GM23338 (cell line): Measurements from ENCODE around the gene UROS. TPM values are rescaled to one million over a fixed set of nuclear protein-coding genes. Genes with fewer than 3 reads are reported as not detected.

Source experiments
- ATAC-seq: fragments of 200-7000 bp; cut with Tn5 transposase; 3 replicates; pipeline ENCODE4 v1.9.1; 2020
- DNase-seq: peaks from one replicate; pipeline ENCODE4 v3.0.0-alpha.2; 2015; ENCODE audit warnings: low spot score
- H2AFZ ChIP-seq: fragments of 200-600 bp; sonication (generic); 2 replicates; pipeline ENCODE4 v1.8.0; 2016; ENCODE audit warnings: antibody characterized with exemption, mild to moderate bottlenecking, moderate library complexity
- H3F3A ChIP-seq: fragments of 200-600 bp; sonication (generic); replicated peaks from 2 replicates; pipeline ENCODE4 v1.8.0; 2017; ENCODE audit warnings: antibody characterized with exemption, mixed run types, low read depth
- H3K27ac ChIP-seq: fragments of 200-600 bp; sonication (generic); 2 replicates; pipeline ENCODE4 v1.6.1; 2016; ENCODE audit warnings: low read depth
- H3K27me3 ChIP-seq: fragments of 200-600 bp; sonication (generic); 2 replicates; pipeline ENCODE4 v1.8.0; 2016; ENCODE audit warnings: mild to moderate bottlenecking, mixed run types, moderate library complexity; ENCODE audit not compliant: insufficient read depth
- H3K36me3 ChIP-seq: fragments of 200-600 bp; sonication (generic); 2 replicates; pipeline ENCODE4 v1.8.0; 2016; ENCODE audit warnings: mild to moderate bottlenecking; ENCODE audit not compliant: insufficient read depth
- H3K4me1 ChIP-seq: fragments of 200-600 bp; sonication (generic); 2 replicates; pipeline ENCODE4 v1.8.0; 2016; ENCODE audit warnings: mild to moderate bottlenecking, moderate library complexity; ENCODE audit not compliant: insufficient read depth
- H3K4me2 ChIP-seq: fragments of 200-600 bp; sonication (generic); 2 replicates; pipeline ENCODE4 v1.7.1; 2017; ENCODE audit warnings: mixed run types
- H3K4me3 ChIP-seq: fragments of 200-600 bp; sonication (generic); 2 replicates; pipeline ENCODE4 v1.6.1; 2016; ENCODE audit warnings: mixed run types
- H3K79me2 ChIP-seq: fragments of 200-600 bp; sonication (generic); replicated peaks from 2 replicates; pipeline ENCODE4 v1.8.0; 2017; ENCODE audit warnings: mild to moderate bottlenecking; ENCODE audit not compliant: insufficient read depth
- H3K9me2 ChIP-seq: fragments of 200-600 bp; sonication (generic); 2 replicates; pipeline ENCODE4 v1.8.0; 2017; ENCODE audit not compliant: insufficient read depth
- H4K20me1 ChIP-seq: fragments of 200-600 bp; sonication (generic); replicated peaks from 2 replicates; pipeline ENCODE4 v1.8.0; 2017; ENCODE audit warnings: mild to moderate bottlenecking; ENCODE audit not compliant: insufficient read depth
- H3K27ac Mint-ChIP-seq: 2 replicates; pipeline ENCODE4 v1.8.0; 2020; ENCODE audit warnings: inconsistent platforms, mild to moderate bottlenecking, moderate library complexity, mixed read lengths
- H3K27me3 Mint-ChIP-seq: 3 replicates; pipeline ENCODE4 v1.8.0; 2022; ENCODE audit warnings: low read depth, mild to moderate bottlenecking, moderate library complexity, mixed read lengths, inconsistent platforms; ENCODE audit not compliant: insufficient read depth, poor library complexity
- H3K36me3 Mint-ChIP-seq: 3 replicates; pipeline ENCODE4 v1.8.0; 2021; ENCODE audit warnings: low read depth, mild to moderate bottlenecking, inconsistent platforms, moderate library complexity, mixed read lengths
- H3K4me1 Mint-ChIP-seq: 3 replicates; pipeline ENCODE4 v1.8.0; 2020; ENCODE audit warnings: mild to moderate bottlenecking, inconsistent platforms, mixed read lengths
- H3K4me3 Mint-ChIP-seq: 3 replicates; pipeline ENCODE4 v1.8.0; 2021; ENCODE audit warnings: moderate library complexity, mild to moderate bottlenecking, inconsistent platforms, mixed read lengths
- H3K9me3 Mint-ChIP-seq: 3 replicates; pipeline ENCODE4 v1.8.0; 2020; ENCODE audit warnings: moderate library complexity, mild to moderate bottlenecking, inconsistent platforms, mixed read lengths
- CREB1 ChIP-seq: fragments of 250-450 bp; sonication (Bioruptor Pico); IDR thresholded peaks from 2 replicates; pipeline ENCODE4 v1.5.0; 2020; ENCODE audit warnings: low read depth, mild to moderate bottlenecking, moderate library complexity
- EZH2 ChIP-seq: fragments of 200-600 bp; sonication (generic); IDR thresholded peaks from one replicate; pipeline ENCODE4 v1.8.0; 2017; ENCODE audit warnings: antibody characterized with exemption, mild to moderate bottlenecking, low read depth; ENCODE audit not compliant: unreplicated experiment
- EZH2phosphoT487 ChIP-seq: fragments of 200-600 bp; sonication (generic); IDR thresholded peaks from one replicate; pipeline ENCODE4 v1.8.1; 2018; ENCODE audit warnings: antibody characterized with exemption; ENCODE audit not compliant: unreplicated experiment
- NANOG ChIP-seq: IDR thresholded peaks from 2 replicates; pipeline ENCODE4 v1.6.1; 2016; ENCODE audit warnings: antibody characterized with exemption, borderline replicate concordance
- POLR2AphosphoS5 ChIP-seq: IDR thresholded peaks from 2 replicates; pipeline ENCODE4 v1.6.1; 2016; ENCODE audit warnings: antibody characterized with exemption, low read depth
- ZNF114 ChIP-seq: fragments of 250-450 bp; sonication (Bioruptor Pico); IDR thresholded peaks from 2 replicates; pipeline ENCODE4 v1.5.0; 2020; ENCODE audit warnings: mild to moderate bottlenecking, moderate library complexity
- ZNF331 ChIP-seq: fragments of 250-450 bp; sonication (Bioruptor Pico); IDR thresholded peaks from 2 replicates; pipeline ENCODE4 v1.5.0; 2020; ENCODE audit warnings: low read depth, mild to moderate bottlenecking, moderate library complexity
- polyA plus RNA-seq: library from polyadenylated mRNA; unstranded; fragments of >200 nt; fragmentation: Nextera tagmentation; extraction: Ambion mirVana; gene quantifications from 2 replicates; pipeline ENCODE4 v1.2.1, GENCODE V29; 2016
- total RNA-seq: library from RNA; depleted of rRNA; stranded (reverse); fragments of >200 nt; shearing (Covaris generic); gene quantifications from 2 replicates; pipeline ENCODE4 v1.2.3, GENCODE V29; 2014
- TF ChIP-seq, protein P1 (sequence below), 2 experiments: fragments of 200-600 bp in 1 of 2; sonication (generic) in 1 of 2; conservative IDR thresholded peaks; 2 replicates each; pipeline versions ENCODE4 v1.5.1 to v1.6.1; 2016 to 2017; ENCODE audit warnings: antibody characterized with exemption in 2 of 2, low read depth in 2 of 2, mild to moderate bottlenecking in 2 of 2, moderate library complexity in 1 of 2
- TF ChIP-seq, protein P2 (sequence below): IDR thresholded peaks from 2 replicates; pipeline ENCODE4 v1.6.1; 2016; ENCODE audit warnings: antibody characterized with exemption
- TF ChIP-seq, protein P3 (sequence below): fragments of 250-450 bp; sonication (Bioruptor Pico); IDR thresholded peaks from 2 replicates; pipeline ENCODE4 v1.5.0; 2020; ENCODE audit warnings: mild to moderate bottlenecking, moderate library complexity

Gene UROS
- total and polyA plus RNA-seq, 2 experiments from 2014 or later: 41.3 to 43.4 TPM

DNA sequence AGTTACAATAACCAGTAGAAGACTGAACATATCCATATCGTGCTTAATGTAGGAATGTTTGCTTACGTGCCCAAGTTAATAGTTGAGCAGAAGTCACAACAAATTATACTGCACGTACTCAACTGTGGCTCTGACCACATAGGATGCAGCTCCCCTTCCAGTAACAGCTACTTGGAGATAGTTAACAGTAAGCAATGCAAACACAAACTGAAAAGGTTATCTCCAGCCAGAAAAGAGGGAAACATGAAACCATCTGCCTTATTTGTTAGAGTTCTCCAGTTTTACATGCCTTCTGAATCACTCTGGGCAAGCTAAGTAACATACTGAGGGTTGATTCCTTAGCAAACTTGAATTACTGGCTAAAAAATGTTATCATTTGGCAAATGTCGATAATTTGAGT is 48.3 kb upstream of the UROS start:
- Mint-ChIP-seq H3K4me3 (no peak overlapping the region), H3K27me3 (no peaks in the 10 kb centered on the region), H3K36me3 (peaks cover 29% of the 10 kb centered on the region), H3K4me1 (no peaks in the 10 kb centered on the region; the same call in 2 of the 3 replicates), H3K27ac (no peak overlapping the region), H3K9me3 (peaks cover 19% of the 10 kb centered on the region)
- Histone ChIP-seq H3K79me2 (no peaks in the 10 kb centered on the region), H3K4me3 (no peak overlapping the region), H2AFZ (no peak overlapping the region), H3K27me3 (no peaks in the 10 kb centered on the region), H3K36me3 (peaks cover 8% of the 10 kb centered on the region; the same call in 1 of the 2 replicates), H3K4me1 (no peaks in the 10 kb centered on the region), H3K9me2 (no peaks in the 10 kb centered on the region), H3K4me2 (no peak overlapping the region), H3K27ac (no peak overlapping the region), H3F3A (no peaks in the 10 kb centered on the region), H4K20me1 (no peaks in the 10 kb centered on the region)
- TF ChIP-seq ZNF114 (CRISPR knock-in tag) (no peak), POLR2AphosphoS5 (no peak), EZH2 (no peak), ZNF331 (CRISPR knock-in tag) (no peak), NANOG (no peak), CREB1 (CRISPR knock-in tag) (no peak), EZH2phosphoT487 (no peak)
- TF ChIP-seq, protein P1, sequence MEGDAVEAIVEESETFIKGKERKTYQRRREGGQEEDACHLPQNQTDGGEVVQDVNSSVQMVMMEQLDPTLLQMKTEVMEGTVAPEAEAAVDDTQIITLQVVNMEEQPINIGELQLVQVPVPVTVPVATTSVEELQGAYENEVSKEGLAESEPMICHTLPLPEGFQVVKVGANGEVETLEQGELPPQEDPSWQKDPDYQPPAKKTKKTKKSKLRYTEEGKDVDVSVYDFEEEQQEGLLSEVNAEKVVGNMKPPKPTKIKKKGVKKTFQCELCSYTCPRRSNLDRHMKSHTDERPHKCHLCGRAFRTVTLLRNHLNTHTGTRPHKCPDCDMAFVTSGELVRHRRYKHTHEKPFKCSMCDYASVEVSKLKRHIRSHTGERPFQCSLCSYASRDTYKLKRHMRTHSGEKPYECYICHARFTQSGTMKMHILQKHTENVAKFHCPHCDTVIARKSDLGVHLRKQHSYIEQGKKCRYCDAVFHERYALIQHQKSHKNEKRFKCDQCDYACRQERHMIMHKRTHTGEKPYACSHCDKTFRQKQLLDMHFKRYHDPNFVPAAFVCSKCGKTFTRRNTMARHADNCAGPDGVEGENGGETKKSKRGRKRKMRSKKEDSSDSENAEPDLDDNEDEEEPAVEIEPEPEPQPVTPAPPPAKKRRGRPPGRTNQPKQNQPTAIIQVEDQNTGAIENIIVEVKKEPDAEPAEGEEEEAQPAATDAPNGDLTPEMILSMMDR (conservative IDR thresholded peaks at IDR 0.05; ENCODE audit: low read depth in 2 of 2): no peak
- TF ChIP-seq, protein P2, sequence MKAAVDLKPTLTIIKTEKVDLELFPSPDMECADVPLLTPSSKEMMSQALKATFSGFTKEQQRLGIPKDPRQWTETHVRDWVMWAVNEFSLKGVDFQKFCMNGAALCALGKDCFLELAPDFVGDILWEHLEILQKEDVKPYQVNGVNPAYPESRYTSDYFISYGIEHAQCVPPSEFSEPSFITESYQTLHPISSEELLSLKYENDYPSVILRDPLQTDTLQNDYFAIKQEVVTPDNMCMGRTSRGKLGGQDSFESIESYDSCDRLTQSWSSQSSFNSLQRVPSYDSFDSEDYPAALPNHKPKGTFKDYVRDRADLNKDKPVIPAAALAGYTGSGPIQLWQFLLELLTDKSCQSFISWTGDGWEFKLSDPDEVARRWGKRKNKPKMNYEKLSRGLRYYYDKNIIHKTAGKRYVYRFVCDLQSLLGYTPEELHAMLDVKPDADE: no peak
- ATAC-seq (no peak), DNase-seq (no peak)

DNA sequence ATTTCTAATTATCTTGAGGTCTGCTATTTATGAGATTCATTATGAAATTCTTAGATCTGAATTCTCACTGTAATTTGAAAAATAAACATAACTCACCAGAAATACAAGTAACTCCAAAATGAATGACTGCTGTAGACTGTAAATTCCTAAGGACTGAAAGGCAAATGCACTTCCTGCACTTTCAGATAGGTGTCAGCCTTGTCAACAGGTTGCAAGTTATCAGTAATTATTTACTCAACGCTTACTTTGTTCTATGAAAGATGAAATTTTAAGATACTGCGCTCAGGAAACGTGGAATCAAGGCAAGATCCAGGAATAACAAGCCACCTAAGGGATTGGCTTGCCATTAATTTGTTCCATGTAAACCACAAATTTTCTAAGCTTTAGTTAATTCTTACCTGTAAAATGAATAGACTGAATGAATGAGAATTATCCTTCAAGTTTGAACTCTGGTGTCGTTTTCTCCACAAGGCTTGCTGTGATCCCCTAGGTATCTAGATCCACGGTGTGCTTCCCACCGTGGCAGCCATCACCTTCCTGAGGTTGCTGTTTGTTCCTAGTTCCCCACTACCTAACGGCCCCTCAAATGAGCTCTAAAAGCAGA is 45.4 kb upstream of the UROS start:
- Histone ChIP-seq H2AFZ (no peak overlapping the region), H3K4me1 (no peaks in the 10 kb centered on the region), H3K4me2 (no peak overlapping the region), H3K4me3 (no peak overlapping the region), H4K20me1 (no peaks in the 10 kb centered on the region), H3F3A (no peaks in the 10 kb centered on the region), H3K27ac (no peak overlapping the region), H3K9me2 (no peaks in the 10 kb centered on the region), H3K36me3 (no peaks in the 10 kb centered on the region), H3K27me3 (no peaks in the 10 kb centered on the region), H3K79me2 (no peaks in the 10 kb centered on the region)
- Mint-ChIP-seq H3K27ac (no peak overlapping the region), H3K4me3 (no peak overlapping the region), H3K4me1 (no peaks in the 10 kb centered on the region; the same call in 2 of the 3 replicates), H3K27me3 (no peaks in the 10 kb centered on the region), H3K9me3 (no peaks in the 10 kb centered on the region), H3K36me3 (peaks cover 6% of the 10 kb centered on the region)
- peak; percentile 66 for DNase-seq
- ATAC-seq: peak; percentile 52
- TF ChIP-seq EZH2phosphoT487: no peak
- no peak for TF ChIP-seq ZNF331 (CRISPR knock-in tag)
- no peak for TF ChIP-seq NANOG
- no peak for TF ChIP-seq CREB1 (CRISPR knock-in tag)
- TF ChIP-seq, protein P3, sequence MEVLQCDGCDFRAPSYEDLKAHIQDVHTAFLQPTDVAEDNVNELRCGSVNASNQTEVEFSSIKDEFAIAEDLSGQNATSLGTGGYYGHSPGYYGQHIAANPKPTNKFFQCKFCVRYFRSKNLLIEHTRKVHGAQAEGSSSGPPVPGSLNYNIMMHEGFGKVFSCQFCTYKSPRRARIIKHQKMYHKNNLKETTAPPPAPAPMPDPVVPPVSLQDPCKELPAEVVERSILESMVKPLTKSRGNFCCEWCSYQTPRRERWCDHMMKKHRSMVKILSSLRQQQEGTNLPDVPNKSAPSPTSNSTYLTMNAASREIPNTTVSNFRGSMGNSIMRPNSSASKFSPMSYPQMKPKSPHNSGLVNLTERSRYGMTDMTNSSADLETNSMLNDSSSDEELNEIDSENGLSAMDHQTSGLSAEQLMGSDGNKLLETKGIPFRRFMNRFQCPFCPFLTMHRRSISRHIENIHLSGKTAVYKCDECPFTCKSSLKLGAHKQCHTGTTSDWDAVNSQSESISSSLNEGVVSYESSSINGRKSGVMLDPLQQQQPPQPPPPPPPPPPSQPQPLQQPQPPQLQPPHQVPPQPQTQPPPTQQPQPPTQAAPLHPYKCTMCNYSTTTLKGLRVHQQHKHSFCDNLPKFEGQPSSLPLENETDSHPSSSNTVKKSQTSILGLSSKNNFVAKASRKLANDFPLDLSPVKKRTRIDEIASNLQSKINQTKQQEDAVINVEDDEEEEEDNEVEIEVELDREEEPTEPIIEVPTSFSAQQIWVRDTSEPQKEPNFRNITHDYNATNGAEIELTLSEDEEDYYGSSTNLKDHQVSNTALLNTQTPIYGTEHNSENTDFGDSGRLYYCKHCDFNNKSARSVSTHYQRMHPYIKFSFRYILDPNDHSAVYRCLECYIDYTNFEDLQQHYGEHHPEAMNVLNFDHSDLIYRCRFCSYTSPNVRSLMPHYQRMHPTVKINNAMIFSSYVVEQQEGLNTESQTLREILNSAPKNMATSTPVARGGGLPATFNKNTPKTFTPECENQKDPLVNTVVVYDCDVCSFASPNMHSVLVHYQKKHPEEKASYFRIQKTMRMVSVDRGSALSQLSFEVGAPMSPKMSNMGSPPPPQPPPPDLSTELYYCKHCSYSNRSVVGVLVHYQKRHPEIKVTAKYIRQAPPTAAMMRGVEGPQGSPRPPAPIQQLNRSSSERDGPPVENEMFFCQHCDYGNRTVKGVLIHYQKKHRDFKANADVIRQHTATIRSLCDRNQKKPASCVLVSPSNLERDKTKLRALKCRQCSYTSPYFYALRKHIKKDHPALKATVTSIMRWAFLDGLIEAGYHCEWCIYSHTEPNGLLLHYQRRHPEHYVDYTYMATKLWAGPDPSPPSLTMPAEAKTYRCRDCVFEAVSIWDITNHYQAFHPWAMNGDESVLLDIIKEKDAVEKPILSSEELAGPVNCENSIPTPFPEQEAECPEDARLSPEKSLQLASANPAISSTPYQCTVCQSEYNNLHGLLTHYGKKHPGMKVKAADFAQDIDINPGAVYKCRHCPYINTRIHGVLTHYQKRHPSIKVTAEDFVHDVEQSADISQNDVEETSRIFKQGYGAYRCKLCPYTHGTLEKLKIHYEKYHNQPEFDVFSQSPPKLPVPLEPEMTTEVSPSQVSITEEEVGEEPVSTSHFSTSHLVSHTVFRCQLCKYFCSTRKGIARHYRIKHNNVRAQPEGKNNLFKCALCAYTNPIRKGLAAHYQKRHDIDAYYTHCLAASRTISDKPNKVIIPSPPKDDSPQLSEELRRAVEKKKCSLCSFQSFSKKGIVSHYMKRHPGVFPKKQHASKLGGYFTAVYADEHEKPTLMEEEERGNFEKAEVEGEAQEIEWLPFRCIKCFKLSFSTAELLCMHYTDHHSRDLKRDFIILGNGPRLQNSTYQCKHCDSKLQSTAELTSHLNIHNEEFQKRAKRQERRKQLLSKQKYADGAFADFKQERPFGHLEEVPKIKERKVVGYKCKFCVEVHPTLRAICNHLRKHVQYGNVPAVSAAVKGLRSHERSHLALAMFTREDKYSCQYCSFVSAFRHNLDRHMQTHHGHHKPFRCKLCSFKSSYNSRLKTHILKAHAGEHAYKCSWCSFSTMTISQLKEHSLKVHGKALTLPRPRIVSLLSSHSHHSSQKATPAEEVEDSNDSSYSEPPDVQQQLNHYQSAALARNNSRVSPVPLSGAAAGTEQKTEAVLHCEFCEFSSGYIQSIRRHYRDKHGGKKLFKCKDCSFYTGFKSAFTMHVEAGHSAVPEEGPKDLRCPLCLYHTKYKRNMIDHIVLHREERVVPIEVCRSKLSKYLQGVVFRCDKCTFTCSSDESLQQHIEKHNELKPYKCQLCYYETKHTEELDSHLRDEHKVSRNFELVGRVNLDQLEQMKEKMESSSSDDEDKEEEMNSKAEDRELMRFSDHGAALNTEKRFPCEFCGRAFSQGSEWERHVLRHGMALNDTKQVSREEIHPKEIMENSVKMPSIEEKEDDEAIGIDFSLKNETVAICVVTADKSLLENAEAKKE (CRISPR knock-in tag): no peak
